ENCODE measurements around the gene RPL23.
A peak's percentile ranks its signal among the peaks of the same experiment; 100 is the strongest.

The RPL23 gene

GRCh38 chr17:38883592-38884526, 30.3 kb upstream of the RPL23 start:
- Histone ChIP-seq H3K4me1 (ENCODE audit: control insufficient read depth, insufficient read depth, low read length) (peaks cover 75% of the 10 kb centered on the region), H3K27ac (ENCODE audit: low read length) (no peak overlapping the region), H3K36me3 (ENCODE audit: control insufficient read depth in 2 of 2, insufficient read depth in 2 of 2, low read length in 2 of 2) (peaks cover 7 to 17% of the 10 kb centered on the region in 2 donors), H3K4me3 (ENCODE audit: low read length in 2 of 2) (no peak overlapping the region), H3K9ac (ENCODE audit: low read length in 2 of 2) (no peak overlapping the region), H3K27me3 (ENCODE audit: control insufficient read depth in 1 of 2, insufficient read depth in 2 of 2, low read length in 2 of 2) (no peaks in the 10 kb centered on the region), H3K9me3 (ENCODE audit: control insufficient read depth in 2 of 2, low read length in 2 of 2) (no peaks in the 10 kb centered on the region)

- Histone ChIP-seq H3K4me1 (ENCODE audit: control insufficient read depth, insufficient read depth, low read length) (peaks cover 73% of the 10 kb centered on the region), H3K9me3 (ENCODE audit: control insufficient read depth in 2 of 2, low read length in 2 of 2) (no peaks in the 10 kb centered on the region), H3K27me3 (ENCODE audit: control insufficient read depth in 1 of 2, insufficient read depth in 2 of 2, low read length in 2 of 2) (no peaks in the 10 kb centered on the region), H3K4me3 (ENCODE audit: low read length in 2 of 2) (no peak overlapping the region), H3K27ac (ENCODE audit: low read length) (no peak overlapping the region), H3K36me3 (ENCODE audit: control insufficient read depth in 2 of 2, insufficient read depth in 2 of 2, low read length in 2 of 2) (peaks cover 11 to 20% of the 10 kb centered on the region in 2 donors), H3K9ac (ENCODE audit: low read length in 2 of 2) (no peak overlapping the region)
Measured at GRCh38 chr17:38882870-38883269, 29.3 kb upstream of the RPL23 start.

DNA sequence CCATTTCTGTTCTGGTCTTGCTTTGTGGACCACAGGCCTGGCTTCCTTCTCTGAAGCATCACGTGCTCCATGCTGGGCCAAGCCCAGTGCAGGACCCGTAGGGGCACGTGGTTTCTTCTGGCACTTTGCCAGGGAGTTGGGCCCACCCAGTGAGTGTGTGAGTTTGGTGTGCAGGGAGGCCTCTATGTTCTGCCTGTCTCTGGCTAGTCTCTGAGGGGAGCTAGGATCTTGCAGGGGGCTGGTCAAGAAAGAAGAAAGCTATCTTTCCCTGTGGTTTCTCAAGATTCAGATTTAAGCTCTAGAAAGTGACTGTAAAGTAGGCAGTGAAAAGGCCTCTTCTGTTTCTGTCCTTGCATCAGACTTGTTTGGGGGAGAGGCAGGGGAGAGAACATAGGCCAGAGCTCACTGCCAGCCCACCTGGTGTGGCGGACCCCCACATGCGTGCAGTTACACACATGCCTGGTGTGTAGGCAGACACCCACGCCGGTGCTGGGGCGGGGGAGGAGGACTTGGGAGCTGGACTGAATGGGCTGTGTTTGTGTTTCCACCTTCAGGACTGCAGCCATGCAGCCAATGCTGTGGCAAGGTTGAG, 28.2 kb upstream of the RPL23 start:
- H3K9ac ChIP-seq (ENCODE audit: low read length in 2 of 2): peak overlapping the region in 1 of 2 donors; percentile 23
- H3K4me3 ChIP-seq (ENCODE audit: low read length in 2 of 2): peak overlapping the region in 1 of 2 donors; percentile 47
- H3K27me3 ChIP-seq (ENCODE audit: control insufficient read depth in 1 of 2, insufficient read depth in 2 of 2, low read length in 2 of 2): no peaks in the 10 kb centered on the region
- H3K9me3 ChIP-seq (ENCODE audit: control insufficient read depth in 2 of 2, low read length in 2 of 2): no peaks in the 10 kb centered on the region
- peaks cover 4 to 22% of the 10 kb centered on the region in 2 donors for H3K36me3 ChIP-seq (ENCODE audit: control insufficient read depth in 2 of 2, insufficient read depth in 2 of 2, low read length in 2 of 2)
- peak overlapping the region; percentile 41 for H3K27ac ChIP-seq (ENCODE audit: low read length)
- peaks cover 78% of the 10 kb centered on the region for H3K4me1 ChIP-seq (ENCODE audit: control insufficient read depth, insufficient read depth, low read length)

DNA sequence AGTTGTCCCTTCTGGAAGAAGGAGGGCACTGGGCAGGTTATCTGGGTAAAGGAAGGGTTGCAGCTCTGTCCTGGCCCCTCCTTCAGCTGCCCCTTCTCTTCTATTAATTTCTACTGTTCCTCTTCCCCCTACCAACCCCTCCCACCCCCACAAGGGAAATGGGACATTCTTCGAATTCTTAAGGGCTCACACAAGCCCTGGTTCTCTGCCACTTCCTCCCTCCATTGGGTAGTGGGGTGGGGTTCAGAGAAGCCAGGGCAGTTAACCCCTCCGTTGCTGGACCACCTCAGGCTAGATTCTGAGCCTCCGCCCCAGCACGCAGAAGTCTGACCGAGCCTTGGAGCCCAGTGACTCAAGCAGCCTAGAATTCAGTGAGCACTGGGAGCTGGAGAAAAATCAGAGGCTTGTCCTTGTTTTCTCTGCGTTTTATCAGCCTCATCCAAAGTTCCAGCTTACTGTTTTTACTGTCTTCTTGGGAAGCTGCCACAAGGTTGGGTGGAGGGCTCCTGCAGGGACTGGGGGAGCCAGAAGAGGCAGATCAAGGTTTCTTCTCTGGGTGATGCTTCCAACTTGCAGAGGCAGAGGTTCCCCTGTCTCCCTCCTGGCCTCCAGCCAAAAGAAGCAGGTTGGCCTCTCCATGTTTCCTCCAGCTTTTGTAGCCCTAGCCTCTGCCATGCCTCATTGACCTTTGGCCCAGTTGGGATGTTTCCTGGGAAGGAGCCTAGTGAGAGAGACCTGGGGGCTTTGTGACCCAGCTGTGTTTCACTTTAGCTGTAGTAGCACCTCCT, 26.6 kb upstream of the RPL23 start:
- no peaks in the 10 kb centered on the region for H3K9me3 ChIP-seq (ENCODE audit: control insufficient read depth in 2 of 2, low read length in 2 of 2)
- H3K27ac ChIP-seq (ENCODE audit: low read length): peak overlapping the region; percentile 64
- no peaks in the 10 kb centered on the region for H3K27me3 ChIP-seq (ENCODE audit: control insufficient read depth in 1 of 2, insufficient read depth in 2 of 2, low read length in 2 of 2)
- peak overlapping the region in 1 of 2 donors; percentile 13 for H3K9ac ChIP-seq (ENCODE audit: low read length in 2 of 2)
- peaks cover 4 to 20% of the 10 kb centered on the region in 2 donors for H3K36me3 ChIP-seq (ENCODE audit: control insufficient read depth in 2 of 2, insufficient read depth in 2 of 2, low read length in 2 of 2)
- peaks cover 72% of the 10 kb centered on the region for H3K4me1 ChIP-seq (ENCODE audit: control insufficient read depth, insufficient read depth, low read length)
- peak overlapping the region in 1 of 2 donors; percentile 47 for H3K4me3 ChIP-seq (ENCODE audit: low read length in 2 of 2)

DNA sequence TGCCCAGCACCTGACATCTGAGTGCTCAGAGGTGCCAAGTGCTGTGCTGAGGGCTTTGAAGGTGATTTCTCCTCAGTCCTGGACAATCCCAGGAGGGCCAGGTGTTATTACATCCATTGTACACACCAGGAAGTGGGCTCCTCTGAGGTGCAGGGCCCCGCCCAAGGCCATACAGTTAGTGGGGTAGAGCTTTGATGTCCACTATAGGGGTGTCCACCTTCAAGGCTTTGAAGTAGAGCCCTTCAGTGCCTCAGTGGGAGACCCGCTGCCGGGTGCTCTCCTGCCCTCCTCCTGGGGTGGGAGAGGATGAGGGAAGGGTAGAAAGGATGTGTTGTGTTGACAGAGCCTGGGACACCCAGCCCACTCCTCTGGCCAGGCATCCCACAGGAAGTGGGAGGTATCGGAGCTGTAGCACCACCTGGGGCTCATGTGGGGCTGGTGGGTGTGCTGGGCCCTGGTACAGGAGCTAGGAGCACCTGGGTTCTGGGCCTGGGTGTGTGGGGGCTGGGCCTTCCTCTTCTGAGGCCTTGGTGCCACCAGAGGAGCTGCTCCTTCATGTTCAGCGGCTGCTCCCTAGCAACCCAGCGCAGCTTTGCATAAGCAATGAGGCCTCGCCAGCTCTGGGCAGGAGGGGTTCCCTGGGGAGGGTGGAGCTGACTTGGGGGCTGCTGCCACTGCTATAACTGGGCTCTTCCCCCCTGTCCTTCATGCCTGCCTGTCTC, 23.8 kb upstream of the RPL23 start:
- peaks cover 79% of the 10 kb centered on the region for H3K4me1 ChIP-seq (ENCODE audit: control insufficient read depth, insufficient read depth, low read length)
- no peak overlapping the region for H3K4me3 ChIP-seq (ENCODE audit: low read length in 2 of 2)
- no peaks in the 10 kb centered on the region for H3K27me3 ChIP-seq (ENCODE audit: control insufficient read depth in 1 of 2, insufficient read depth in 2 of 2, low read length in 2 of 2)
- no peaks in the 10 kb centered on the region for H3K9me3 ChIP-seq (ENCODE audit: control insufficient read depth in 2 of 2, low read length in 2 of 2)
- H3K9ac ChIP-seq (ENCODE audit: low read length in 2 of 2): peak overlapping the region; percentile 21 to 36
- no peak overlapping the region for H3K27ac ChIP-seq (ENCODE audit: low read length)
- peaks cover 4 to 18% of the 10 kb centered on the region in 2 donors for H3K36me3 ChIP-seq (ENCODE audit: control insufficient read depth in 2 of 2, insufficient read depth in 2 of 2, low read length in 2 of 2)

DNA sequence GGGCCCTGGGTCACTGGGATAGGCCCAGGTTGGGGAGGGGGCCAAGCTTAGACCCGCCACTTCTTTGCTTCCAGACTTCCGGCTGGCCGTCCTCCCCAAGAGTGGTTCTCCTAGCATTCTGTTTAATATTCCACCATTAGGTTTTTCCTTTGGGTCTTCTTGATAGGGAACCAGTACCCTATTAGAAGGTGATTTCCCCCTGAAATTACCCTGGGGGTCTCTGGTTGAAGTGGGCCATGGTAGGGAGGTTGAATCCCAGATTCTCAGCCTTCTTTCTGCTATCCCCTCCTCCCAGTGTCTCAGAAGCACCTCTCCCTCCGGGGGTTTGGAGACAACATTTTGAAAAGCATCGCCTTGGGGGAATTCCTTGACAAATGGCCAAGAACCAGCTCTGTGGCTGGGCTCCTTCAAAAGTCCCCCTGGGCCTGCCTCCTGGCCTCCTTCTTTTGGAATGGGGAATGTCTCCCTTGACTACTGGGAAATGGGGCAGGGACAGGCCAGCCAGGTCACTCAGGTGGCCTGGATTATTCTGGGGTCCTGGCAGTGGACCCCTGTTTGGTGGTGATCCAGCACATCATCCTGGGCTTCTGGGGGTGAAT, 22.1 kb upstream of the RPL23 start:
- Histone ChIP-seq H3K9me3 (ENCODE audit: control insufficient read depth in 2 of 2, low read length in 2 of 2) (no peaks in the 10 kb centered on the region), H3K4me1 (ENCODE audit: control insufficient read depth, insufficient read depth, low read length) (peaks cover 75% of the 10 kb centered on the region), H3K27ac (ENCODE audit: low read length) (peak overlapping the region; percentile 53), H3K36me3 (ENCODE audit: control insufficient read depth in 2 of 2, insufficient read depth in 2 of 2, low read length in 2 of 2) (peaks cover 4 to 18% of the 10 kb centered on the region in 2 donors), H3K4me3 (ENCODE audit: low read length in 2 of 2) (no peak overlapping the region), H3K9ac (ENCODE audit: low read length in 2 of 2) (peak overlapping the region in 1 of 2 donors; percentile 40), H3K27me3 (ENCODE audit: control insufficient read depth in 1 of 2, insufficient read depth in 2 of 2, low read length in 2 of 2) (no peaks in the 10 kb centered on the region)

- Histone ChIP-seq H3K36me3 (ENCODE audit: control insufficient read depth in 2 of 2, insufficient read depth in 2 of 2, low read length in 2 of 2) (peaks cover 4 to 15% of the 10 kb centered on the region in 2 donors), H3K27ac (ENCODE audit: low read length) (peak overlapping the region; percentile 53), H3K4me3 (ENCODE audit: low read length in 2 of 2) (peak overlapping the region in 1 of 2 donors; percentile 62), H3K27me3 (ENCODE audit: control insufficient read depth in 1 of 2, insufficient read depth in 2 of 2, low read length in 2 of 2) (no peaks in the 10 kb centered on the region), H3K4me1 (ENCODE audit: control insufficient read depth, insufficient read depth, low read length) (peaks cover 67% of the 10 kb centered on the region), H3K9me3 (ENCODE audit: control insufficient read depth in 2 of 2, low read length in 2 of 2) (no peaks in the 10 kb centered on the region), H3K9ac (ENCODE audit: low read length in 2 of 2) (peak overlapping the region; percentile 21 to 30)
Measured at GRCh38 chr17:38874505-38875400, 21.2 kb upstream of the RPL23 start.

- H3K36me3 ChIP-seq (ENCODE audit: control insufficient read depth in 2 of 2, insufficient read depth in 2 of 2, low read length in 2 of 2): peaks cover 4 to 13% of the 10 kb centered on the region in 2 donors
- H3K27me3 ChIP-seq (ENCODE audit: control insufficient read depth in 1 of 2, insufficient read depth in 2 of 2, low read length in 2 of 2): no peaks in the 10 kb centered on the region
- no peaks in the 10 kb centered on the region for H3K9me3 ChIP-seq (ENCODE audit: control insufficient read depth in 2 of 2, low read length in 2 of 2)
- H3K4me1 ChIP-seq (ENCODE audit: control insufficient read depth, insufficient read depth, low read length): peaks cover 62% of the 10 kb centered on the region
- peak overlapping the region; percentile 53 for H3K27ac ChIP-seq (ENCODE audit: low read length)
- peak overlapping the region; percentile 30 to 42 for H3K9ac ChIP-seq (ENCODE audit: low read length in 2 of 2)
- peak overlapping the region in 1 of 2 donors; percentile 62 for H3K4me3 ChIP-seq (ENCODE audit: low read length in 2 of 2)
Measured at GRCh38 chr17:38873640-38874380, 20.3 kb upstream of the RPL23 start.
